GM12873 (cell line): ENCODE measurements around the gene GXYLT1.

Experiments
- CTCF ChIP-seq: IDR thresholded peaks from 2 replicates; pipeline ENCODE4 v1.5.1; 2012; ENCODE audit warnings: low read depth, mild to moderate bottlenecking, moderate library complexity, low read length, control low read depth; ENCODE audit not compliant: insufficient read depth; ENCODE audit errors: missing control alignments

GXYLT1 gene

GRCh38 chr12:42059127-42059526 is 85.5 kb downstream of the GXYLT1 start:
- no peak for TF ChIP-seq CTCF

- no peak for TF ChIP-seq CTCF
Observed at GRCh38 chr12:42056130-42056529, 88.5 kb downstream of the GXYLT1 start.

- no peak for TF ChIP-seq CTCF
Observed at GRCh38 chr12:42053456-42053855, 91.2 kb downstream of the GXYLT1 start.

GRCh38 chr12:42039577-42039976 is 105.1 kb downstream of the GXYLT1 start:
- no peak for TF ChIP-seq CTCF

- TF ChIP-seq CTCF: no peak
Observed at GRCh38 chr12:42039176-42039575, 105.5 kb downstream of the GXYLT1 start.

DNA sequence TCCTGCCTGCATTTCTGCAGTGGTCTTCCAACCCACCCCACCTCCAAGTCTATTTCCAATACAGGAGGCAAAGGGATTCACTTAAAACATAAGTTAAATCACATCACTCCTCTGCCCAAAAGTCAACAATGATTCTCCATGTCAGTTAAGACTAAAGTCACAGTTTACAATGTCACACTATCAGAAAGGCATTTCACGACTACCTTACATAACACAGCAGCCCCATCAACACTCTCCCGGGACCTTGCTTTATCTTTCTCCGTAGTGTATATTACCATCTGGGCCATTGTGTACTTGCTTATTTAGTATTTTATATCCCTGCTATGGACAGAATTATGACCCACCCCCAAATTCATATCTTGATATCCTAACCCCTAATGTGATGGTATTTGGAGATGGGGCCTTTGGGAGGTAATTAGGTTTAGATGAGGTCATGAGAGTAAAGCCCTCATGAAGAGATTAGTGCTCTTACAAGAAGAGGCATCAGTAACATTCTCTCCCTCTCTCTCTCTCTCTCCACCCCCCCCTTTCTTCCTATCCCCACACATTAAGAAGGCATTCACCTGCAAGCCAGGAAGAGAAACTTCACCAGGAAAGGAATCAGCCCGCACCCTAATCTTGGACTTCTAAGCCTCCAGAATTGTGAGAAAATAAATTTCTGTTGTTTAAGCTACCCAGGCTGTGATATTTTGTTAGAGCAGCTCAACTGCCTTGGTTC is 112.7 kb downstream of the GXYLT1 start:
- no peak for TF ChIP-seq CTCF
